ENCODE measurements around the gene ZNF219. TPM values are rescaled to one million over a fixed set of nuclear protein-coding genes. Genes with fewer than 3 reads are reported as not detected.

Gene ZNF219
- 19.4 to 32.5 TPM (median 31.9 TPM) in 5 replicates for total RNA-seq (2022; extraction: Qiagen RNA extraction)

GRCh38 chr14:21098076-21098891 lies at the start of gene ZNF219:
ZNF219 (minus strand) TSS chr14:21098655; CDS start chr14:21093591, 5,064 bp downstream.

DNA sequence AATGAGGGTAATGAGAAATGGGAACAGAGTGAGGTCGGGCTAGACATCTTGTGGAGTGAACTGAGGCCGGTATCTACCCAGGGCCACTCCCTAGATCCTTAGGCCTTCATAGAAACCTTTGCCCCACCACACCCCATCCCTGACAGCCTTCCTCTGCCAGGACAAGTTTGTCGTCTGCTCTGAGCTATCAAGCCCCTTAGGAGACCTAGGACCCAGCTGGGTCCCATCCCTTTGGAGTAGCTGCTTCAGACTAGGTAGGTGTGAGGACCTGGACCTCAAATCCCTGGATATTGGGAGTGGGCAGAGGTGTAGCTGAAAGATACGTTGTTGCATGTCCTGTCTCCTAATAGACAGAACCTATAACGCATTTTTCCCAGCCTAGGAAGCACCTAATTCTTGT lies 2.5 kb upstream of the ZNF219 start, which contains the start of gene TMEM253:
Gene TMEM253 (plus strand): TSS at position 136 of the 400 bp plus-strand sequence. CDS start 278 bp downstream, outside the sequence.

DNA sequence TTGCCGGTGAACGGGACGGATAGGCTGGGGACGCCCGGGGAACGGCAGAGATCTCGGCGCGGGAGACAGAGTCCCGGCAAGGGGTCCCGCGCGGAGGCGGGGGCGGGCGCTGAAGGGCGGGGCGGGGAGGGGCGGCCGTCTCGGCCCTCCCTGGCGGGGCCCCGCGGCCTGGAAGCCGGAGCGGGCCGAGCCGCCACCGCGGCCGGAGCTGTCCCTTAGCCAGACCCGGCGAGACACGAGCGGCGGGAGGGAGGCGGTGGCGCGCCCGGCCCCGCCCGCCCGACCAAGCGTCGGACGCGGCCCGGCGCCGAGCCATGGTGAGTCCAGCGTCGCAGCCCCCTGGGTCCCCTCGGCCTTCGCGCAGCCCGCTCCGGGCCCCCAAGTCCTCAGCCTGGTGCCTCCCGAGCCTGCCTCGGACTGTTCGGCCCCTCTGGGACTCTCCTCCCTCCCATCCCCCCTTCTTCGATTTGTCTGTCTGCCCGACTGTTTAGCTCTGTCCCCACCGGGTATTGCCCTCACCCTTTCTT lies 28.3 kb downstream of the ZNF219 start, which contains the start of gene ARHGEF40:
Gene ARHGEF40 (plus strand): TSS at position 222 of the 527 bp plus-strand sequence. CDS start 93 bp downstream, at position 315.

GRCh38 chr14:21057803-21058675 lies 40.4 kb downstream of the ZNF219 start, which contains the start of gene RNASE8:
RNASE8 (plus strand) TSS chr14:21057822; CDS start chr14:21057893, 71 bp downstream.

DNA sequence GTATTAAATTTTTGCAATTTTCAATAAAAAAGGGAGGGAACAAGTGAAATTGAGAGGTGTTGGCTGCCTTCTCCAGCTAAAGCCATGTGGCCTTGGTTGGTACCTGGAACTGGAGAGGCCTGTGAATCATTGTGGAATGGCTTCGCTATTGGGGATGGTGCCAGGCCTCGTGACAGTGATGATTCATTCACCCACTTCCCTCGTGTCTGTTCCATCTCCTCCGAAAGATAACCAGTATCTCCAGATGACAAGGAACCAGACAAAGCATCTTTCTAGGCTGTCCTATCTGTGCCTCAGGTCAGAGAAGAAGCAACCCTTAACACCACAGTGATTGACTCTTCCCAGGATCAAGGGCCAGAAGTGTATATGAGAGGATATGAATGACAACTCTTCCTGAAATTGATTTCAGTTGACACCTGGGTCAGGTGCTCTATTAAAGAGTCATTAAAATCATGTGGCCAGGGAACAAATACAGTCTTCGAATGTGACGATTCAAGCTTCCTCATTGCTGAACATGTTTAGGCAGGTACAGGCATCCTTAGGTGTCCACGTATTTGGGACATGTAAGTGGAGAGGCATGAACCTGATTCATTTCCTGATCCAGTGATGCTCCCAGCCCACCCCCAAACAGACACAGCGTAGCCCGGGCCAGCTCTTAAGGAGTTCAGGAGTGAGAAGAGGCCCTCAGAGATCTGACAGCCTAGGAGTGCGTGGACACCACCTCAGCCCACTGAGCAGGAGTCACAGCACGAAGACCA lies 56.6 kb downstream of the ZNF219 start, which contains the start of gene RNASE7:
Gene RNASE7 (plus strand): TSS at position 687 of the 758 bp plus-strand sequence. CDS start 631 bp downstream, outside the sequence.

Other genes starting within 250 kb of the ZNF219 start
- gene RNASE3, start 207.3 kb downstream of the ZNF219 start, total RNA-seq (2022; extraction: Qiagen RNA extraction): not detected in 5 replicates
- gene RNASE2, start 143.2 kb downstream of the ZNF219 start, total RNA-seq (2022; extraction: Qiagen RNA extraction): not detected in 5 replicates
- gene METTL17, start 108.7 kb downstream of the ZNF219 start, total RNA-seq (2022; extraction: Qiagen RNA extraction): 69.9 to 81.0 TPM (median 74.6 TPM) in 5 replicates
- gene SLC39A2, start 99.4 kb downstream of the ZNF219 start, total RNA-seq (2022; extraction: Qiagen RNA extraction): 0.17 TPM in 1 of 5 replicates, not detected in the others
- 2.2 to 3.9 TPM (median 2.7 TPM) in 5 replicates for gene NDRG2, start 73.6 kb downstream of the ZNF219 start, total RNA-seq (2022; extraction: Qiagen RNA extraction)
- gene TPPP2, start 68.4 kb downstream of the ZNF219 start, total RNA-seq (2022; extraction: Qiagen RNA extraction): not detected in 5 replicates
- gene RNASE13, start 63.8 kb downstream of the ZNF219 start, total RNA-seq (2022; extraction: Qiagen RNA extraction): not detected in 5 replicates
- gene RNASE7, start 56.3 kb downstream of the ZNF219 start, total RNA-seq (2022; extraction: Qiagen RNA extraction): not detected in 5 replicates
- gene RNASE8, start 40.8 kb downstream of the ZNF219 start, total RNA-seq (2022; extraction: Qiagen RNA extraction): not detected in 5 replicates
- gene ARHGEF40, start 28.4 kb downstream of the ZNF219 start, total RNA-seq (2022; extraction: Qiagen RNA extraction): 7.1 to 11.5 TPM (median 9.5 TPM) in 5 replicates
- 0.64 to 1.1 TPM (median 0.76 TPM) in 5 replicates for gene TMEM253, start 2.4 kb upstream of the ZNF219 start, total RNA-seq (2022; extraction: Qiagen RNA extraction)
- not detected in 5 replicates for gene OR5AU1, start 57.4 kb upstream of the ZNF219 start, total RNA-seq (2022; extraction: Qiagen RNA extraction)
- gene HNRNPC, start 170.8 kb upstream of the ZNF219 start, total RNA-seq (2022; extraction: Qiagen RNA extraction): 783 to 949 TPM (median 796 TPM) in 5 replicates
- gene RPGRIP1, start 181.4 kb upstream of the ZNF219 start, total RNA-seq (2022; extraction: Qiagen RNA extraction): 0.10 to 0.45 TPM (median 0.26 TPM) in 5 replicates